ENCODE results near the gene PIK3R3.

The PIK3R3 gene

GRCh38 chr1:46020010-46020409, 112.4 kb downstream of the PIK3R3 start:
- DNase-seq: no peak

- DNase-seq: no peak
These were observed 113.1 kb downstream of the PIK3R3 start for GRCh38 chr1:46019348-46019747.

GRCh38 chr1:46017876-46018503, 114.4 kb downstream of the PIK3R3 start:
- DNase-seq: no peak

GRCh38 chr1:46013581-46013980, 118.8 kb downstream of the PIK3R3 start:
- no peak for DNase-seq

GRCh38 chr1:46012236-46012635, 120.2 kb downstream of the PIK3R3 start:
- no peak for DNase-seq

GRCh38 chr1:46011121-46011695, 121.2 kb downstream of the PIK3R3 start:
- DNase-seq: no peak

- DNase-seq: no peak
These were observed 121.8 kb downstream of the PIK3R3 start for GRCh38 chr1:46010611-46011010.

GRCh38 chr1:46008585-46008984, 123.8 kb downstream of the PIK3R3 start:
- no peak for DNase-seq

GRCh38 chr1:46005594-46005993, 126.8 kb downstream of the PIK3R3 start:
- no peak for DNase-seq

GRCh38 chr1:46004492-46004891, 127.9 kb downstream of the PIK3R3 start:
- DNase-seq: no peak

GRCh38 chr1:46003315-46003714, 129.1 kb downstream of the PIK3R3 start:
- DNase-seq: no peak

GRCh38 chr1:46002551-46003150, 129.8 kb downstream of the PIK3R3 start:
- no peak for DNase-seq

- no peak for DNase-seq
These were observed 131.2 kb downstream of the PIK3R3 start for GRCh38 chr1:46001081-46001785.

GRCh38 chr1:45999507-45999906, 132.9 kb downstream of the PIK3R3 start:
- no peak for DNase-seq

- DNase-seq: no peak
These were observed 134.3 kb downstream of the PIK3R3 start for GRCh38 chr1:45998020-45998617.

- DNase-seq: no peak
These were observed 137.1 kb downstream of the PIK3R3 start for GRCh38 chr1:45995298-45995697.

GRCh38 chr1:45994423-45994822, 138.0 kb downstream of the PIK3R3 start:
- no peak for DNase-seq

All from NCI-H748 treated with DMSO at 0.1 percent for 48 hours (cell line).